HG03565 (cell line): ENCODE results near the gene GPR37L1.
"Not testable (repeated sequence)": the region's sequence is repeated elsewhere in the genome, so short reads cannot be mapped to it uniquely, and the experiment has no call there.

Experiments
- ATAC-seq: cut with Tn5 transposase; IDR thresholded peaks from one replicate; pipeline ENCODE4 v1.9.1; 2021; ENCODE audit warnings: mild to moderate bottlenecking, moderate library complexity; ENCODE audit not compliant: unreplicated experiment

GPR37L1 gene

DNA sequence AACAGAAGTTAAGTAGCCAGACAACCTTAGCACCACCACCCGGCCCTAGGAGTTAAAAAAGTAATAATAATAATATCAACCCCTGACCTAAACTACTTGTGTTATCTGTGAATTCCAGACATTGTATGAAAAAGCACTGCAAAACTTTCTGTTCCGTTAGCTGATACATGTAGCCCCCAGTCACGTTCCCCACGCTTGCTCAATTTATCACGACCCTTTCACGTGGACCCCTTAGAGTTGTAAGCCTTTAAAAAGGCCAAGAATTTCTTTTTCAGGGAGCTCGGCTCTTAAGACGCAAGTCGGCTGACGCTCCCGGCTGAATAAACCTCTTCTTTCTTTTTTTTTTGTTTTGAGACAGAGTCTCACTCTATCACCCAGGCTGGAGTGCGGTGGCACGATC is 44.3 kb downstream of the GPR37L1 start:
- ATAC-seq: not testable (repeated sequence)

GRCh38 chr1:202167708-202168415 is 45.1 kb downstream of the GPR37L1 start:
- no peak for ATAC-seq

DNA sequence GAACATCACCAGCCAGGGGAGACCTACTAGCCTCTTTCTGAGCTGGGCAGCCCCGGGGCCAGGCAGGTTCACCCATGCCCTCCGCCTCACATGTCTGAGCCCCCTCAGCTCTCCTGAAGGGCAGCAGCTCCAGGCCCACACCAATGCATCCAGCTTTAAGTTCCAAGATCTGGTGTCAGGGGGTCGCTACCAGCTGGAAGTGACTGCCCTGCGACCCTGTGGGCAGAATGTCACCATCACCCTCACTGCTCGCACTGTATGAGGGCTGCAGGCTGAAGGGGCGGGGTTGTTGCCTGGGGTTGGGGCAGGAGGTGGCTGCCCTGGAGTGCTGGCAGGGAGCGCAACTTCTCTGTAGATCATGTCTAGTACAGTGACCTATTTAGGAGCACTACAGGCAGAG is 46.1 kb downstream of the GPR37L1 start:
- ATAC-seq: no peak

DNA sequence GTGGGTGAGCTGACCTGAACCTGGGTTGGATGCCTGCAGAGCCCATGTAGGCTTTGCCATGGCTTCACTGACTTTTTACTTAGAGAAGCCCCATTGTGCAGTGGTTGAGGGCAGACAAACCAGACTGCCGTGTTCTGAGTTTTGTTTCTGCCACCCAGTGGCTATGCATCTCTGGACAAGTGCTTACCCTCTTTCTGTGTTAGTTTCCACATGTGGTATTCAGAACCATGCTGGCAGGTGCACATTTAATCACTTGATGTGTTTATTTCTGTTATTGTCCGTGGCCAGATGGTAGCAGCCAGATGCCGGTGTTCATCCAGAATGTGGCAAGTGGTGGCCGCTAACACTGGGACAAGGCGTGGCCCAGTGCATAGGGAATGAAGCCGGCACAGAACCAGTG is 48.0 kb downstream of the GPR37L1 start:
- no peak for ATAC-seq

- no peak for ATAC-seq
These were observed 48.7 kb downstream of the GPR37L1 start for GRCh38 chr1:202171292-202172014.

DNA sequence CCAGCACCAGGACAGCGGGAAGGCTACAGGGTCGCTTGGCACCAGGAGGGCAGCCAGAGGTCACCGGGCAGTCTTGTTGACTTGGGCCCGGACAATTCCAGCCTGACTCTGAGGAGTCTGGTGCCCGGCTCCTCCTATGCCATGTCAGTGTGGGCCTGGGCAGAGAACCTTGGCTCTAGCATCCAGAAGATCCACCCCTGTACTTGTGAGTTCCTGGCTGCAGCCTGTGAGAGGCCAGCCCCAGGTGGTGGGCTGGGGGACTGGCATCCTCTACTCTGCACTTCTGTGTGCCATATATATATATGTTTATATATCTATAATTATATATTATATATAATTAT is 49.3 kb downstream of the GPR37L1 start:
- ATAC-seq: no peak

DNA sequence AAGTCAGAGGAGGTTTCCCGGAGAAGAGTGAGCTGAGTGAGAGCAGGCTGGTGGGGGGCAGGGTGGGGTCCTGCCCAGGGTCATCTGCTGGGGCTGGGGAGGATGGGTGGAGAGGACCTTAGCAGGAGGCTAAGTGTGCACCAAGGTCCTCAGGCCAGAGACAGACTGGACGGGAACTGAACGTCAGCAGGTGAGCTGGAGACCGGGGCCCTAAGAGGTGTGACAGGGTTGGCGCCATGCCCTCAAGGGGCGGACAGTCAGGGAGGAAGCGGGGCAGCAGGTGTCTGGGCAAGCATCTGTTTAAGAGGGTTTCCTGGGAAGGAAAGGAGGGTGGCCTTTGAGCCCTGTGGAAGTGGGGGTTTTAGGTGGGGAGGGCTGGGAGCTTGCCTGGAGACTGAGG is 51.3 kb downstream of the GPR37L1 start:
- no peak for ATAC-seq

DNA sequence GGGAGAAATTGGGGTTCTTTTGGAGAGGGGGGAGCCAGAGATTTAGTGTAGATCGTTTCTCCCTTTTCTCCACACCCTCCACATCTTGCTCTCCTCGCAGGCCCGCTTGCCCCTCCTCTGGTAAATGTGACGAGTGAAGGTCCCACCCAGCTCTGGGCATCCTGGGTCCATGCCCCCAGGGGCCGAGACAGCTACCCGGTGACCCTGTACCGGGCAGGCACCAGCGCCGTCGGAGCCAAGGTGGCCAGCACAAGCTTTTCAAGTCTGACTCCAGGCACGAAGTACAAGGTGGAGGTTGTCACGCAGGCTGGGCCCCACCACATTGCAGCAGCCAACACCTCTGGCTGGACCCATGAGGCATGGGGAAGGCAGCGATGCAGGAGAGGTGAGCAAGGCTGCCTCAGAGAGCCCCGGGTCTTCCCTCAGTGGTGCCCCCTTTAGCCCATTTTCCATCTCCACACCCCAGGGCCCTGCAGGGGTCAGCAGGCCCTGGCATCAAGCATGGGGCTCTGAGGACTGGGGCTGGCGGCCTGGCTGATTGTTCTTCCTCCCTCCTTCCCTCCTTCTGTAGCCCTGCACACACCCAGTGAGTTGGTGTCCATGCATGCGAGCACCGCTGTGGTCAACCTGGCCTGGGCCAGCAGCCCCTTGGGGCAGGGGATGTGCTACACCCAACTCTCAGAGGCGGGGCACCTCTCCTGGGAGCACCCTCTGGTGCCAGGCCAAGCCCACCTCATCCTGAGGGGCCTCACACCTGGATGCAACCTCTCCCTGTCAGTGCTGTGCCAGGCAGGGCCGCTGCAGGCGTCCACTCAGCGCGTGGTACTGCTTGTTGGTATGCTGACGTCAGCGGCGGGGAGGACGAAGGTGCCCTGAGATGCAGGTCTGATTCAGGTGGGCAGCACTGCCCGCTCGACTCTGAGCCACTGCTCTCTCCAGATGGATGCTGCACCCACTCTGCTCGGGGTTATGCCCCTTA is 54.5 kb downstream of the GPR37L1 start:
- ATAC-seq: no peak

DNA sequence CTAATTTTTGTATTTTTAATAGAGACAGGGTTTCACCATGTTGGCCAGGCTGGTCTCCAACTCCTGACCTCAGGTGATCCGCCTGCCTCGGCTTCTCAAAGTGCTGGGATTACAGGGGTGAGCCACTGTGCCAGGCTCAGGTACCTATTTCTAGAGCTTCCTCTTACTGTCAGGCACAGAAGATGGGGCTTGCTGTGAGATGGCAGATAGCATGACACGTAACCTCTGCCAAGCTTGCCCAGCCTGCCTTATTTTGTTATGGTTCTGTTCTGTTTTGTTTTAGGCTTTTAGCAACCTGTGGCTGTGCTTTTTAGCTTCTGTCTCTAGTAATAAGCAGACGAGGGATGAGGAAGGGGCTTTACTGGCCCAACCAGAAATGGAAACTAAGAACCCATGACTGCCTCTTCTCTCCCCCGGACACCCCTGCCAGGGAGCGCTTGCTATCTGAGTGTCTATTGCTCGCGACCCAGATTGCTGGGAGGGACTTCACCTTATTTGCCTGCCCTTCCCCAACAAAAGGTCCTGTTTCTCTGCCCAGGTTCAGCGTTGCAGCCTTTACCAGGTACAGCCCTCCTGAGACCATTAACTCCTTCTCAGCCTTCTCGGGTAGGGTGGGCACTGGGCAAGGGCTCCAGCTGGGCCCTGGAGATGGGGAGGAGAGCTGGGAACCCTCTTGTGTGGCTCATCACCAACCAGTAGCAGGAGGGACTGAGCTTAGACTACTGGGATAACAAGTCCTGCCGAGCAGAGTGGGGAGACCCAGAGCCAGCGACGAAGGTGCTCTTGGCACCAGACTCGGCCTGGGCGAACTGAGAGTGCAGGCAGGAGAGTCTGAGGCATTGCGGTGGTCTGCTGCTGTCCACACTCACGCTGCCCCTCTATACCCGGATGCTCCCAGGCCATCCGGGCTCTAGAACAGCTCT is 57.4 kb downstream of the GPR37L1 start:
- ATAC-seq: no peak

DNA sequence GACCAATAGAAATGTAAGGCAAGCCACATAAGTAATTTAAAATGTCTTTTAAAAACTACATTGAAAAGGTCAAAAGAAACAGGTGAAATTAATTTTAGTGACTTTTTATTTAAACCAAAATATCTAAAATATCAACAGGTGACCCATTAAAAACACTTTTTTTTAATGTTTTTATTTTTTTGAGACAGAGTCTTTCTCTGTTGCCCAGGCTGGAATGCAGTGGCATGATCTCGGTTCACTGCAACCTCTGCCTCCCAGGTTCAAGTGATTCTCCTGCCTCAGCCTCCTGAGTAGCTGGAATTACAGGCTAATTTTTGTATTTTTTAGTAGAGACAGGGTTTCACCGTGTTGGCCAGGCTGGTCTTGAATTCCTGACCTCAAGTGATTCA is 58.0 kb downstream of the GPR37L1 start:
- not testable (repeated sequence) for ATAC-seq

GRCh38 chr1:202181586-202181985 is 58.9 kb downstream of the GPR37L1 start:
- no peak for ATAC-seq

DNA sequence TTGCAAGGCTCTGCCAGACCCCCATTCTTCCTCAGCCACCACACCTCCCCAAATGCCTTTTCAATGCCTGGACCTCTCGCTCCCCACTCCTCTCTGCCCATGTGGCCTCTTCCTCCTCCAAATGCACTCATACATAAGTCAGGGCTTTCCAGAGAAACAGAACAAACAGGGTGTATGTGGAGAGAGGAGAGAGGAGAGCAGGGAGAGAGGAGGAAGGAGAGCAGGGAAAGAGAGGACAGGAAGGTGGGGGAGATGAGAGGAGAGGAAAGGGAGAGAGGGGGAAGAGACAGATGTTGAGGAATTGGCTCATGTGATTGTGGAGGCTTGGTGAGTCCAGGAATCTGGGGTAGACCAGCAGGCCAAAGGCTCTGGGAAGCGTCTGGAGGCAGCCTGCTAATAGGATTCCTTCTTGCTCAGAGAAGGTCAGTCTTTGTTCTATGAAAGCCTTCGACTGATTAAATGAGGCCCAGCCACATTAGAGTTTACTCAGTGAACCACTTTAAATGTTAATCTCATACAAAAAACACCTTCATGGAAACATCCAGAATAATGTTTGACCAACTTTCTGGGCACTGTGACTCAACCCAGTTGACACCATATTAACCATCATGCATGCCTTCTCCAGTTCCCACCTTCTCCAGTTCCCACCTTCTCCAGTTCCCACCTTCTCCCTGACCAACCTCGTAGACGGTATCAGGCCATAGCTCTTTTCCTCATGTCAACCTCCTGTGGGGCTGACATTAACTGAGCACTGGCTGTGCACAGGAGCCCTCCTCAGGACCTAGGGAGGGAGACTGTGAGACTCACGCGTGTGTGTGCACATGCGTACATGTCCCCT is 59.5 kb downstream of the GPR37L1 start:
- no peak for ATAC-seq
